Measurements from ENCODE around the gene TMBIM6.

Gene TMBIM6

GRCh38 chr12:49798248-49798647 is 56.9 kb downstream of the TMBIM6 start:
- no peak for DNase-seq

GRCh38 chr12:49798934-49799333 is 57.6 kb downstream of the TMBIM6 start:
- no peak for DNase-seq

GRCh38 chr12:49800421-49801140 is 59.2 kb downstream of the TMBIM6 start:
- DNase-seq = no peak

- DNase-seq = no peak
Measured at GRCh38 chr12:49801141-49802063, 60.0 kb downstream of the TMBIM6 start.

- no peak for DNase-seq
Measured at GRCh38 chr12:49803693-49804450, 62.5 kb downstream of the TMBIM6 start.

- DNase-seq = no peak
Measured at GRCh38 chr12:49804821-49805220, 63.5 kb downstream of the TMBIM6 start.

GRCh38 chr12:49805409-49805808 is 64.1 kb downstream of the TMBIM6 start:
- no peak for DNase-seq

GRCh38 chr12:49806321-49806813 is 65.0 kb downstream of the TMBIM6 start:
- DNase-seq = no peak

GRCh38 chr12:49806877-49807276 is 65.5 kb downstream of the TMBIM6 start:
- no peak for DNase-seq

- no peak for DNase-seq
Measured at GRCh38 chr12:49807991-49808580, 66.7 kb downstream of the TMBIM6 start.

- no peak for DNase-seq
Measured at GRCh38 chr12:49808686-49809380, 67.5 kb downstream of the TMBIM6 start.

GRCh38 chr12:49809381-49809905 is 68.1 kb downstream of the TMBIM6 start:
- DNase-seq = no peak

- DNase-seq = no peak
Measured at GRCh38 chr12:49809906-49810389, 68.6 kb downstream of the TMBIM6 start.

- no peak for DNase-seq
Measured at GRCh38 chr12:49811136-49811535, 69.8 kb downstream of the TMBIM6 start.

- no peak for DNase-seq
Measured at GRCh38 chr12:49811961-49812401, 70.6 kb downstream of the TMBIM6 start.

GRCh38 chr12:49813131-49813530 is 71.8 kb downstream of the TMBIM6 start:
- DNase-seq = no peak

Measured in activated T-cell treated with anti-CD3 and anti-CD28 coated beads, Interleukin-2, amount 50 U/mL, for 1 hour (primary cell).